ENCODE measurements around the gene HEATR5A. TPM values are rescaled to one million over a fixed set of nuclear protein-coding genes. Genes with fewer than 3 reads are reported as not detected.

The HEATR5A gene
- total and polyA plus RNA-seq, 9 of the 15 experiments (the other 6 are each of a cell fraction or from before 2014, with no cell fraction given) = 8.0 to 50.9 (median 23.0) TPM

- peak; percentile 56; the same call in 1 of the 2 replicates for TF ChIP-seq AFF4 (CRISPR knock-in tag; IDR thresholded peaks at IDR 0.05)
- TF ChIP-seq ZNF444 (CRISPR knock-in tag; IDR thresholded peaks at IDR 0.05) = no peak
- TF ChIP-seq SIN3A (IDR thresholded peaks at IDR 0.05; ENCODE audit: borderline replicate concordance in 2 of 2, control insufficient read depth in 1 of 2, low read depth in 2 of 2, low read length in 2 of 2) = peak in 1 of 2 experiments; percentile 41; a peak in 1 of 4 replicates
- TF ChIP-seq E2F5 (CRISPR knock-in tag; IDR thresholded peaks at IDR 0.05) = no peak
- TF ChIP-seq ZNF263 (CRISPR knock-in tag; IDR thresholded peaks at IDR 0.05; ENCODE audit: borderline replicate concordance) = 0 out of 2 replicates have a peak, but pooled peaks have one; percentile 40
- TF ChIP-seq CCAR2 (IDR thresholded peaks at IDR 0.05; ENCODE audit: low read depth, low read length) = no peak
- no peak for TF ChIP-seq ZNF695 (CRISPR knock-in tag; IDR thresholded peaks at IDR 0.05)
- peak; percentile 38; the same call in 1 of the 2 replicates for TF ChIP-seq ETS1 (conservative IDR thresholded peaks at IDR 0.05; ENCODE audit: control insufficient read depth, low read depth, low read length)
- TF ChIP-seq CREB5 (CRISPR knock-in tag; IDR thresholded peaks at IDR 0.05) = no peak
- peak; percentile 53 for TF ChIP-seq RBM22 (IDR thresholded peaks at IDR 0.05; ENCODE audit: low read depth, low read length, poor library complexity, severe bottlenecking)
- TF ChIP-seq MTF1 (CRISPR knock-in tag; IDR thresholded peaks at IDR 0.05; ENCODE audit: borderline replicate concordance) = no peak
- no peak for TF ChIP-seq ZNF239 (CRISPR knock-in tag; IDR thresholded peaks at IDR 0.05)
- TF ChIP-seq ZNF699 (CRISPR knock-in tag; IDR thresholded peaks at IDR 0.05; ENCODE audit: insufficient replicate concordance) = no peak
- no peak for TF ChIP-seq ZNF324 (CRISPR knock-in tag; IDR thresholded peaks at IDR 0.05)
- TF ChIP-seq NEUROD1 (IDR thresholded peaks at IDR 0.05; ENCODE audit: borderline replicate concordance, low read depth, low read length, partially characterized antibody) = no peak
- TF ChIP-seq RFX7 (CRISPR knock-in tag; IDR thresholded peaks at IDR 0.05) = no peak
- TF ChIP-seq HLTF (IDR thresholded peaks at IDR 0.05) = no peak
- TF ChIP-seq ZNF23 (CRISPR knock-in tag; IDR thresholded peaks at IDR 0.05) = no peak
- TF ChIP-seq DPF2 (IDR thresholded peaks at IDR 0.05) = no peak
- no peak for TF ChIP-seq ZFP1 (CRISPR knock-in tag; IDR thresholded peaks at IDR 0.05)
- no peak for TF ChIP-seq ZC3H11A (IDR thresholded peaks at IDR 0.05; ENCODE audit: low read depth, low read length)
These were observed 36.7 kb upstream of the HEATR5A start, which contains the start of gene DTD2 (continued) for GRCh38 chr14:31456841-31457664.
